B cell (primary cell): Measurements from ENCODE around the gene AGTR1. TPM values are rescaled to one million over a fixed set of nuclear protein-coding genes. Genes with fewer than 3 reads are reported as not detected.

Experiments
- ATAC-seq: fragments of 200-7000 bp; cut with Tn5 transposase; one replicate; pipeline ENCODE4 v1.10.0; 2021; ENCODE audit warnings: low read depth, mild to moderate bottlenecking, moderate number of reproducible peaks, moderate library complexity
- CTCF ChIA-PET: fragments of 350-600 bp; sonication (Branson Sonifier 250); formaldehyde crosslinking; loops from one replicate; lab custom pipeline; 2021; ENCODE audit warnings: antibody characterized with exemption, inconsistent platforms; lab: Charles Lee
- POLR2A ChIA-PET: fragments of 350-600 bp; sonication (Branson Sonifier 250); formaldehyde crosslinking; loops from one replicate; lab custom pipeline; 2021; ENCODE audit warnings: antibody characterized with exemption; lab: Charles Lee
- DNase-seq: peaks from one replicate; pipeline ENCODE4 v3.0.0; 2013
- H2AFZ ChIP-seq: 2 replicates; pipeline ENCODE4 v1.6.1; 2012; ENCODE audit warnings: mild to moderate bottlenecking, low read depth, low read length; ENCODE audit not compliant: insufficient read depth, poor library complexity, severe bottlenecking
- H3K27ac ChIP-seq, 2 donors: 1 replicate in 1 of 2; 2 replicates in 1 of 2; pipeline ENCODE4 v1.5.1; 2012 to 2013; ENCODE audit warnings: low read length in 2 of 2, mild to moderate bottlenecking in 2 of 2, moderate library complexity in 1 of 2
- H3K27me3 ChIP-seq, 4 experiments: fragments of 200-600 bp in 1 of 4; sonication (generic) in 1 of 4; replicated peaks in 1 of 4; 1 replicate in 2 of 4; 2 replicates in 2 of 4; pipeline versions ENCODE4 v1.6.1 to v1.7.0; 2013 to 2016; ENCODE audit warnings: low read length in 3 of 4, mild to moderate bottlenecking in 2 of 4, mixed read lengths in 1 of 4, moderate library complexity in 1 of 4; ENCODE audit not compliant: insufficient read depth in 4 of 4, control insufficient read depth in 3 of 4; ENCODE audit errors: control extremely low read depth in 1 of 4
- H3K36me3 ChIP-seq, 2 experiments: replicated peaks in 1 of 2; 1 replicate in 1 of 2; 2 replicates in 1 of 2; pipeline versions ENCODE4 v1.6.1 to v1.7.1; 2013; ENCODE audit warnings: low read length in 1 of 2; ENCODE audit not compliant: insufficient read depth in 2 of 2, control insufficient read depth in 1 of 2; ENCODE audit errors: control extremely low read depth in 1 of 2, extremely low read depth in 1 of 2
- H3K4me1 ChIP-seq, 2 donors: fragments of 200-600 bp in 1 of 2; sonication (generic) in 1 of 2; 1 replicate in 1 of 2; 2 replicates in 1 of 2; pipeline versions ENCODE4 v1.5.1 to v1.6.1; 2013 to 2017; ENCODE audit warnings: low read length in 2 of 2; ENCODE audit not compliant: control insufficient read depth in 2 of 2, insufficient read depth in 2 of 2
- H3K4me2 ChIP-seq: replicated peaks from 2 replicates; pipeline ENCODE3; 2012; ENCODE audit warnings: mild to moderate bottlenecking, low read depth, low read length; ENCODE audit not compliant: poor library complexity, severe bottlenecking
- H3K4me3 ChIP-seq, 5 experiments: fragments of 200-600 bp in 1 of 5; sonication (generic) in 1 of 5; 1 replicate in 3 of 5; 2 replicates in 2 of 5; pipeline versions ENCODE4 v1.5.1 to v1.7.0; 2011 to 2016; ENCODE audit warnings: low read length in 4 of 5, mild to moderate bottlenecking in 4 of 5, low read depth in 2 of 5, control low read depth in 1 of 5, moderate library complexity in 1 of 5; ENCODE audit not compliant: insufficient read depth in 1 of 5; ENCODE audit errors: control extremely low read depth in 1 of 5, extremely low read depth in 1 of 5
- H3K79me2 ChIP-seq: fragments of 200-600 bp; sonication (generic); one replicate; pipeline ENCODE4 v1.6.0; 2016; ENCODE audit warnings: low read length; ENCODE audit not compliant: control insufficient read depth, insufficient read depth
- H3K9ac ChIP-seq: fragments of 200-600 bp; sonication (generic); 2 replicates; pipeline ENCODE4 v1.6.1; 2017; ENCODE audit warnings: mild to moderate bottlenecking, low read length, moderate library complexity
- H3K9me3 ChIP-seq, 3 donors: one replicate each; pipeline versions ENCODE4 v1.6.1 to v1.7.1; 2013; ENCODE audit warnings: low read length in 2 of 3; ENCODE audit not compliant: control insufficient read depth in 2 of 3, insufficient read depth in 1 of 3; ENCODE audit errors: control extremely low read depth in 1 of 3
- H4K20me1 ChIP-seq: 2 replicates; pipeline ENCODE4 v1.6.0; 2012; ENCODE audit warnings: mild to moderate bottlenecking, low read length; ENCODE audit not compliant: insufficient read depth, control insufficient read depth, poor library complexity, severe bottlenecking
- H3K27ac Mint-ChIP-seq: one replicate; pipeline ENCODE4 v1.8.0; 2021; ENCODE audit warnings: mixed read lengths
- H3K27me3 Mint-ChIP-seq: one replicate; pipeline ENCODE4 v1.8.0; 2021; ENCODE audit warnings: mixed read lengths
- H3K4me1 Mint-ChIP-seq: one replicate; pipeline ENCODE4 v1.8.0; 2021; ENCODE audit warnings: mixed read lengths
- H3K4me3 Mint-ChIP-seq: one replicate; pipeline ENCODE4 v1.8.0; 2021; ENCODE audit warnings: mixed read lengths
- H3K9me3 Mint-ChIP-seq: one replicate; pipeline ENCODE4 v1.8.0; 2022; ENCODE audit warnings: mixed read lengths; ENCODE audit not compliant: insufficient read depth
- EZH2 ChIP-seq: IDR thresholded peaks from 2 replicates; pipeline ENCODE4 v1.6.1; 2012; ENCODE audit warnings: borderline replicate concordance, low read depth, mild to moderate bottlenecking, moderate library complexity, low read length; ENCODE audit not compliant: insufficient read depth, poor library complexity, severe bottlenecking
- WGBS: methylation state at CpG from one replicate; pipeline ENCODE4 v1.1.5; 2013; ENCODE audit warnings: missing lambda C conversion rate; ENCODE audit not compliant: insufficient coverage; 5-methylcytosine and 5-hydroxymethylcytosine counted together
- intact Hi-C: fragments of 100-400 bp; cut with micrococcal nuclease; formaldehyde crosslinking; loops from one replicate; pipeline ENCODE4 v1.10.0; 2022
- polyA plus RNA-seq: library from polyadenylated mRNA; depleted of rRNA; stranded (reverse); fragments of >200 nt; gene quantifications from 2 replicates; pipeline ENCODE4 v1.2.3, GENCODE V29; 2012
- total RNA-seq, 2 donors: library from RNA; stranded (reverse); fragments of 120-200 nt in 1 of 2; gene quantifications; 1 replicate in 1 of 2; 2 replicates in 1 of 2; pipeline versions ENCODE4 v1.2.3 to v1.2.4, GENCODE V29; 2013 to 2022
- TF ChIP-seq, protein P1 (sequence below): fragments of 200-600 bp; IDR thresholded peaks from one replicate; pipeline ENCODE4 v1.8.0; 2022; ENCODE audit warnings: antibody characterized with exemption, mild to moderate bottlenecking

AGTR1 gene
- total and polyA plus RNA-seq, 2 donors (not counting 1 experiment from before 2014, with no cell fraction given): not detected

DNA sequence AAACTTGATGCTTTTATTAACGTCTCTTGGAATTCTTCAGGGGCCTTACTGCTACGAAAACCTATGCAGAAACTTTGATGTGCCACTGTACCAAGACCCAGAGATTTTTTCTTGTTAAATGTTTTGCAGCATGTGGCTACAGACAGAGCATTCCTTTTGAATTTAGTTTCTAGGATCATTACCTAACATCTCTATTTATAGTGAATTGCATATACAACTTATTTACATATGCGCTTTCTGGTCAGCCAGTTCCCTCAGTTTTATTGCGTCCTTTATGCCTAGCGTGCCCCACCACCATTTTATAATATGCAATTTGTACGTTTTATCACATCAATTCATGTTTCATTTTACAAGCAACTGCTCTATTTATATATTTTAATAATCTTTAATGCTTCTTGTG lies 46.2 kb upstream of the AGTR1 start:
- H3K9ac ChIP-seq: no peak overlapping the region
- H3K4me2 ChIP-seq: no peak overlapping the region
- H3K79me2 ChIP-seq: no peaks in the 10 kb centered on the region
- Mint-ChIP-seq H3K4me3 (no peak overlapping the region), H3K9me3 (no peaks in the 10 kb centered on the region), H3K27me3 (no peaks in the 10 kb centered on the region), H3K27ac (no peak overlapping the region), H3K4me1 (no peaks in the 10 kb centered on the region)
- ATAC-seq: no peak
- H2AFZ ChIP-seq: no peak overlapping the region
- ChIA-PET POLR2A (no interaction called here), CTCF (no interaction called here)
- H3K4me3 ChIP-seq: no peak overlapping the region
- no peaks in the 10 kb centered on the region for H3K36me3 ChIP-seq
- H3K4me1 ChIP-seq: no peaks in the 10 kb centered on the region
- no peak for DNase-seq
- H3K9me3 ChIP-seq: no peaks in the 10 kb centered on the region
- no peaks in the 10 kb centered on the region for H3K27me3 ChIP-seq
- H4K20me1 ChIP-seq: no peaks in the 10 kb centered on the region
- no CpG with 5 or more reads among the region's 6 CpGs for WGBS
- TF ChIP-seq EZH2: no peak
- TF ChIP-seq, protein P1, sequence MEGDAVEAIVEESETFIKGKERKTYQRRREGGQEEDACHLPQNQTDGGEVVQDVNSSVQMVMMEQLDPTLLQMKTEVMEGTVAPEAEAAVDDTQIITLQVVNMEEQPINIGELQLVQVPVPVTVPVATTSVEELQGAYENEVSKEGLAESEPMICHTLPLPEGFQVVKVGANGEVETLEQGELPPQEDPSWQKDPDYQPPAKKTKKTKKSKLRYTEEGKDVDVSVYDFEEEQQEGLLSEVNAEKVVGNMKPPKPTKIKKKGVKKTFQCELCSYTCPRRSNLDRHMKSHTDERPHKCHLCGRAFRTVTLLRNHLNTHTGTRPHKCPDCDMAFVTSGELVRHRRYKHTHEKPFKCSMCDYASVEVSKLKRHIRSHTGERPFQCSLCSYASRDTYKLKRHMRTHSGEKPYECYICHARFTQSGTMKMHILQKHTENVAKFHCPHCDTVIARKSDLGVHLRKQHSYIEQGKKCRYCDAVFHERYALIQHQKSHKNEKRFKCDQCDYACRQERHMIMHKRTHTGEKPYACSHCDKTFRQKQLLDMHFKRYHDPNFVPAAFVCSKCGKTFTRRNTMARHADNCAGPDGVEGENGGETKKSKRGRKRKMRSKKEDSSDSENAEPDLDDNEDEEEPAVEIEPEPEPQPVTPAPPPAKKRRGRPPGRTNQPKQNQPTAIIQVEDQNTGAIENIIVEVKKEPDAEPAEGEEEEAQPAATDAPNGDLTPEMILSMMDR: no peak
- intact Hi-C loops: no loop called here
- no peak overlapping the region for H3K27ac ChIP-seq

DNA sequence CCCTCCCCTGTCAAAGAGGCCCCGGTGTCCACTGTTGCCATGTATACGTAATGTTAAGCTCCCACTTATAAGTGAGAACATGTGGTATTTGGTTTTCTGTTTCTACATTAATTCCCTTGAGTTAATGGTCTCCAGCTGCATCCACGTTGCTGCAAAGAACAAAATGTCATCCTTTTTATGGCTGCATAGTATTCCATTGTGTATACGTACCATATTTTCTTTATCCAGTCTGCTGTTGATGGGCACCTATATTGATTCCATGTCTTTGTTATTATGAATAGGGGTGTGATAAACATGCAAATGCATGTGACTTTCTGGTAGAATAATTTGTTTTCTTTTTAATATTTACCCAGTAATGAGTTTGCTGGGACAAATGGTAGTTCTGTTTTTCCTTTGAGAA lies 43.3 kb upstream of the AGTR1 start:
- no peak for TF ChIP-seq EZH2
- TF ChIP-seq, protein P1: no peak
- Mint-ChIP-seq H3K27me3 (no peaks in the 10 kb centered on the region), H3K4me3 (no peak overlapping the region), H3K4me1 (no peaks in the 10 kb centered on the region), H3K9me3 (no peaks in the 10 kb centered on the region), H3K27ac (no peak overlapping the region)
- DNase-seq (no peak), ATAC-seq (no peak)
- intact Hi-C loops: no loop called here
- CTCF ChIA-PET: no interaction called here
- H4K20me1 ChIP-seq: no peaks in the 10 kb centered on the region
- no CpG with 5 or more reads among the region's 4 CpGs for WGBS
- no peaks in the 10 kb centered on the region for H3K27me3 ChIP-seq
- no peaks in the 10 kb centered on the region for H3K9me3 ChIP-seq
- no peak overlapping the region for H3K9ac ChIP-seq
- no peak overlapping the region for H3K27ac ChIP-seq
- POLR2A ChIA-PET: no interaction called here
- no peak overlapping the region for H2AFZ ChIP-seq
- H3K36me3 ChIP-seq: no peaks in the 10 kb centered on the region
- no peak overlapping the region for H3K4me2 ChIP-seq
- H3K4me3 ChIP-seq: no peak overlapping the region
- H3K79me2 ChIP-seq: no peaks in the 10 kb centered on the region
- no peaks in the 10 kb centered on the region for H3K4me1 ChIP-seq
